ENCODE results near the gene GRIN2A.

GRIN2A gene

DNA sequence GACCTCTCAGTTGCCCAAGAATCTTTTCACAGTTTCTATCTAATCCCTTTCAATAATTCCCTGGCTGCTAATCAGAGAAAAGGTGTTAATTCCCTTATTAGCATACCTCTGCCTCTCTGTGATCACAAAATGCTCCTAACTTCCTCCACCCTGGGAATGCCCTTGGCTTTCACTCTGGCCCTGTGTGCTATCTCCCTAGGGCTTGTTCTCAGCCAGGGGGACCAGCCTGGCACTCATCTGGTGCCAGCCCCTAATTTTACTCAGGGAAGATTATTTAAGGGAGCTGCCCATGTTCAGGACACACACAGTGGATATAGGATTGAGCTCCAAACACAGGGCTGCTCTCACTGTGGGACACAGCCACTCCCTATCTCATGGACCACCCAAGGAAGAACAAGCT, 225.2 kb downstream of the GRIN2A start:
- DNase-seq = no peak

- DNase-seq = no peak
Measured at GRCh38 chr16:9955677-9956076, 226.6 kb downstream of the GRIN2A start.

- DNase-seq = no peak
Measured at GRCh38 chr16:9953908-9954570, 228.2 kb downstream of the GRIN2A start.

DNA sequence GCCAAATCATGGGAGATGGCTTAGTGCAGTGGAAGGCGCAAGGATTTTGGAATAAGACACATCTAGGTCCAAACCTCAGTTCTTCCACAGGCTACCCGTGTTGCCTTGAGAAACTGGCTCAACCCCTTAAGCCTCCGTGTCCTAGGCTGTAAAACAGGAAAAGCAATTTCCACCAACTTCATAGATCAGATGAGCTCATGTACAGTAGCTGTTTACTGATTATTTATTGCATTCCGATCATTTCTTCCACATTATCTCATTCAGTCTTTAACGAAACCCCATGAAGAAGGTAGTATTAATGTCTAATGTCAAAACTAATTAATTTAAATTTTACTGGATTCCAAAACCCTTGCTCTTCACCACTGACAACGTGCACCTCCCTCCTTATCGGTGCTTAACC, 231.6 kb downstream of the GRIN2A start:
- DNase-seq = no peak

- DNase-seq = no peak
Measured at GRCh38 chr16:9949396-9949795, 232.8 kb downstream of the GRIN2A start.

DNA sequence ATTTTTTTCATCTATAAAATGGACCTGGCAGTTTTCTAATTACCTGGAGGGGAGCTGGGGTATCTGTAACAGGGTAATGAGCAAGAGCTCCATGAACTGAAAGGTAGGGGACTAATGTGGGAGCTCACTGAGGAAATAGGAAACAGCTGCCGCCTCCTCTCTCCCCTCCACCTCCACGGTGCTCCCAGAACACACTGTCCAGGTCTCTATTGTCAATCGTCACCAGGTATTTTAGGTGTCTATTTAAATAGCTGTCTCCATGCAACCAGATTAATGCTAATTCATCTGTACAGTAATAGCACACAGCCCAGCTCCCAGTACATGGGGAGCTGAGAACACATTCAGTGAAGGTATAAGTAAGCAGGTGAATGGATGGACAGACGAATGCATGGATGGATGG, 233.3 kb downstream of the GRIN2A start:
- DNase-seq = no peak

- DNase-seq = no peak
Measured at GRCh38 chr16:9946022-9946720, 236.1 kb downstream of the GRIN2A start.

DNA sequence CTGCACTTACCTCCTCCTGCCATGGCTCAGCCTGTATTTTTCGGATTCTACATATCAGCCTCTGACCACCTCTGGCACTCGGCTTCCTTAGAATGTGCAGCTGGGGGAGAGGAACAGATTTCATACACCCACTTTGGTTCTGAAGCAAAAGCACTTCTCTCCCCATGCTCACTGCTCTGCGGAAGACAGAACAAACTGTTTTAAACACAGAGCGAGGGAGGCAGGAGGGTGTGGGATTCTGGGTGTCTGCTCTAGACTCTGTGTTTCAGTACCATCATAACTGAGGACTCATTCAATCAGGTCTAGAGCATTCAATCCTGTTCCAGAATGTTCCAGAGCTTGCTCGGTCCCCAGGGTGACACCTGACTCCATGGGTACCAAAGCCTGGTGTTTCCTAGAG, 239.1 kb downstream of the GRIN2A start:
- no peak for DNase-seq

DNA sequence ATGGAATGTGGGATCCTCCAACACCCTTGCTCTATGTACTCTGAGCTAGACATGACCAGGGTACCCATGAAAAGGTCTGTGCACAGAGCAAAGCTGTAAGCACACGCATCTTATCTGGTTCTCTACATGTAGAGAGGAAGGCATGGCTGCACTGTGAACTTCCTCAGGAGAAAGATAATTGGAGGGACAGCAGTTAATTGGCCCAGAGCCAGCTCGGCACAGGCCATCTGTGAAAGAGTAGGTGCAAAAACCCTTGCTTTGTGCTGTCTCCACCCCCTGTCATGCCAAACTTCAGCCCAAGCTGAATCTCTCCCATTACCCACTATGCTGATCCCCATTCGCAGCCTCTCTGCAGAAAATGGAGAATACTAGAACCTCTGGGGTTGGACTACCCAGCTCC, 241.0 kb downstream of the GRIN2A start:
- DNase-seq = no peak

DNA sequence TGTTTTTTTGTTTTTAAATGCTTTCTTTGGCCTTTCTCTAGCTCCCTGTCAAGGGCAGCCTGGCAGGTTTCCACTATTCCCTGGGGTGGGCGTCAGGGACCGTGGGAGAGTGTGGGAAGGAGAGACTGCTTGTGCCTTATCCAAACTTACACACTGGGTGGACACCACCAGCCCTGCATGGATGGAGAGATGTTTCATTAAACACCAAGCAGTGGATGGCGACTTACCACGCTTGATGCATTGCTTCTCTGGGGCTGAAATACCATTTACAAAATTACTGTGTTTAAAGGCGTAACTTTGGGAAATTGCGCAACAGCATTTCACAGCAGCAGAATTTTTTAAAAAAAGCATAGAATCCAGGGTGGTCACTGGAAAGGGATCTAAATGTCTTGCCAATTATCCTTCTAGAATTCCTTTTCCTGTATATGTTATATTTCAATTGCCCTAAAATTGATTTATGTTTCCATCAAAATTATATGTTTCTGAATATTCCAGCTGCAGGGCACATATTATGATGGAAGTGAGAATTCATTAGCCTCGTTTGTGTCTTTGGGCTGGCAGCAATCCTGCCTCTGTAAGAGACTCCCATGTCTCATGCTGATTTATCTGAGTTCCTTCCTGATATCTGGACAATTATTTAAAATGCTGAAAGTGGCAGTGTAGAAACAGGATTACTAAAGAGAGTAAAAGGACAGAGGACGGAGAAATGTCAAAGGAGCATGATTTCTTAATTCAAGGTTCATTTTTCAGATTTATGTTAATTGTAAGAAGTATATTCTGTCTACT, 247.3 kb downstream of the GRIN2A start:
- DNase-seq = no peak

DNA sequence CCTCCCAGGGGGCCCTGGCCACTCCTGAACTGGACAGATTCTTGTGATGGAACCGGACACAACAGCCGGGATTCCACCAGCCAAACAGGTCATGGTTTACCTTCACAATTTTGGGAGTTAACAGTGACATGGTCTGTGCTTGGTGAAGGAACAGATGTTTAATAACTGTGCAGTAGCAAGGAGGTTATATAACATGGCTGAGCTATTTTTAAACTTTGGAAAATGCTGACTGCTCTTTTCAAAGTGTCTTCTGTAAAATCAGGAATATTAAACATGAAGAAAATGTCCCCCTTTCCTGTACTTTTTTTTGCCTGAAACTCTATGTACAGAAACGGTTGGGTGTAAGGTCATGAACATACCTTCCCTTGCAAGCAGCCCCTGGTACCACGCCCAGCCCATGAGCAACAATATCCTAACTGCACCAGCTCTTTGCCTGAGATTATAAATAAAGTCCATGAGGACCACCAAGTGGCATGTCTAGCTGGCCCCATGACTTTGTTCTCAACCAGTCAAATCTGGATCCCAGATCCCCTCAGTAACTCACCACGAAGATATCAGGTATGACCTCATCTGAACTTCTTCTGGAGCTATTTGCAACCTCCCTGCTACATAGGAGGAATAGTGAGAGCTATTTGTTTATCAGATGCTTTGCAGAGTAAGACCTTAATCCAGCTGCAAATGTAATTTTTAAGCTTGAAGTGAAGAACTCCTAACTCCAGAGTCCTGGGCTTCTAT, 249.1 kb downstream of the GRIN2A start:
- DNase-seq = no peak

- no peak for DNase-seq
Measured at GRCh38 chr16:9932000-9932399, 250.2 kb downstream of the GRIN2A start.

- no peak for DNase-seq
Measured at GRCh38 chr16:9929836-9930235, 252.4 kb downstream of the GRIN2A start.

DNA sequence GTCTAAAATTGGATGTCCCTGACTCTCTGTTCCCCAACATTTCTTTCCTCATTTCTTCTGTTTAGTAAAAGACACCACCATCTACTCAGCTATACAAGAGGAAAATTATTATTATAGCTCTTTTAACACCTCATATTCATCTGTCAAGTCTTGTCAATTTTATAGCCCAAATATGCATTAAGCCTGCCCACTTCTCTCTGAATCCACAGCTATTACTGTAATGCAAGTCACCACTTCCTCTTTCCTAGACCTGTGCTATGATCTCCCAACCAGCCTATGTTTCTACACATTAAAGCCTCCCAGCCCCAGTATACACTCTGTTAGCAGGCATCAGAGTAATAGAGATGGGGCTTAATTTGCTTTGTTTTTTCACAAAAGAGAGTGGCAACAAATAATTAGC, 252.9 kb downstream of the GRIN2A start:
- DNase-seq = no peak

DNA sequence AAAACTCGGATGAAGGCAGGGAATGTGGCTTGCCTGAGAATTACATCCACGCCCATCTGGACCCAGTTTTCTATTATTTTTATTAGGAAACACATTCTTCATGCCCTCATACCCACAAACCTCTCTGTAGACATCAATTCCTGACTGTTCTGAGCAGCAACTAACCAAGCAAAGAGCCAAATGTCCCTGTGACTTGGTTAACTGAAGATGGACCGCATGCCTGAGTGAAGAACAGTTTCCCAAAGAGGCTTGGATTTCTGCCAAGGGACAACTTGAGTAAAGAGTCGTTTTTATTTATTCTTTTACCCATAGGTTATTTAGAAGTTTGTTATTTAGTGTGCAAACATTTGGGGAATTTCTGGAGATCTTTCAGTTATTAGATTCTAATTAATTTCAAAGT, 259.8 kb downstream of the GRIN2A start:
- DNase-seq = no peak

DNA sequence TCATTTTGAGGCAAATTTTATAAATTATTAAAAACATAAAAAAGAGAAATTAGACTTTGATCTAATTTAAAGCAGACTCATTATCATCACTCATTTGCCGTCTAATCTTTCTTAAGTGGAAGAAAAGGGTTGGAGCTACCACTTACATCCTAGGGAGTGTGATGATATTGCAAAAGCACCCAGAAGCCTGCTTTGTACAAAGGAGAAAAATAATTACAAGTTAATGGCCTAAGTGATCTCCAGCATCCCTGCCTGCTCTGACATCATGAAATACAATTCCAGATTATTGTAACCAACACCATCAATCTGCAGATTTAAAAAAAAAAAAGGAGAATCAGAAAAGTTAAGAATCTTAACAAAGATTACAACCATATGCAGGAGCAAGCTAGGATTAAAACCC, 260.2 kb downstream of the GRIN2A start:
- DNase-seq = no peak

GRCh38 chr16:9919460-9919859, 262.8 kb downstream of the GRIN2A start:
- no peak for DNase-seq

DNA sequence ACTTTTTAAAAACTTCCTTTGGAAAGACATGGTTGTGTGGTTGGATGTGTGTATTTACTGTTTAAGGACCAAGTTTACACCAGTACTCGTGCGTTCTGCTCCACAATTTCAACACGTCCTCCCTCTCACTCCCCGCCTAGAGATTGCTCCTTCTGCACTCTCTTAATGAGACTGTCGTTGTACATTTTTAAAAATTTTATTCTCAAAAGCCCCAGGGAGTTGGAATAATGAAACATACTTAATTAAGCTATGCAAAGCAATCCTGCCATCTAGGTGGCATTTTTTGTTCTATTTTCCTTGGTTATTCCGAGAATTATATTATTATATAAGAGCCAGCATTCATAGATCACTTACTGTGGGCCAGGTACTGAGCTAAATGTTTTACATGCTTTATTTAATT, 264.5 kb downstream of the GRIN2A start:
- no peak for DNase-seq

DNA sequence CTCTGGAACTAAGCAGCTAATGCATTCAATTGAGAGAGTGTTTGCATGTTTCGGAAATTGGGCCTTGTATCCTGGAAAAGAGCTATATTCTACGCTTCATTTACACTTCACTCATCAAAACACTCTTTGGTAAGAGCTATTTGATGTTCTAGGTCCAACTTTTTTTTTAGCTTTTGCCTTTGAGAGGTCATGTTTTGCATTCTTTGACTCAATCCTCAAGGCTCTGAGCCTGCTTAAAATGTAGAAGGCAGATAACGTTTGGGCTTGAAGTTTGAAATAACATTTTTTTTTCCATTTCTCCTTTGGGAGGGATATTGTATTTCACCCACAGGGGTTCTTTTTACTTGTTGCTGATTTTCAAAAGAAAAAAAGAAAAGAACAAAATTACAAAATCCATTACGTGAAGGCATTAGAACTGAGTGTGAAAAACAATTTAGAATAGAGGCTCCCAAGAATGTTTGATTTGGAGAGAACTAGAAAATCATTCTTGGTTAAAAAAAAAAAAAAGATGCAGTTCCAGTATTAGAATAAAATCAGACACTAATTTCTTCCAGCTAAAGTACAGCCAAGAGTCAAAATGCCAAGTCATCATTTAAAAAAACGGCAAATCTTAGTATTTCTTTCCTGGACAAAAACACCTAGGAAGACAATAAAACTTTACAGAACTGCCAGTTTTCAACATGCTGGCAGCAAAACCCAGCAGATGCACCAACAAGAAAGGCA, 268.5 kb downstream of the GRIN2A start:
- no peak for DNase-seq

GRCh38 chr16:9911989-9912388, 270.2 kb downstream of the GRIN2A start:
- DNase-seq = no peak

GRCh38 chr16:9911231-9911630, 271.0 kb downstream of the GRIN2A start:
- no peak for DNase-seq

- DNase-seq = no peak
Measured at GRCh38 chr16:9909072-9909825, 273.0 kb downstream of the GRIN2A start.

Measured in stimulated activated CD4-positive, alpha-beta T cell treated with anti-CD3 and anti-CD28 coated beads, Interleukin-4, amount 100 ng/mL, for 1 hour (primary cell).